HG03558 (cell line): ENCODE results near the gene SPAG16.
"Not testable (repeated sequence)": the region's sequence is repeated elsewhere in the genome, so short reads cannot be mapped to it uniquely, and the experiment has no call there.

Source experiments
- ATAC-seq: cut with Tn5 transposase; IDR thresholded peaks from one replicate; pipeline ENCODE4 v1.9.1; 2021; ENCODE audit warnings: moderate number of reproducible peaks; ENCODE audit not compliant: unreplicated experiment; ENCODE audit errors: extremely low read depth

The SPAG16 gene

GRCh38 chr2:213959589-213959988 lies 675.3 kb downstream of the SPAG16 start:
- ATAC-seq = no peak

- ATAC-seq = no peak
Measured at GRCh38 chr2:213971536-213971935, 687.3 kb downstream of the SPAG16 start.

- no peak for ATAC-seq
Measured at GRCh38 chr2:213980883-213981282, 696.6 kb downstream of the SPAG16 start.

- ATAC-seq = no peak
Measured at GRCh38 chr2:213989207-213989606, 704.9 kb downstream of the SPAG16 start.

- ATAC-seq = no peak
Measured at GRCh38 chr2:213991453-213992108, 707.3 kb downstream of the SPAG16 start.

GRCh38 chr2:213995400-213996105 lies 711.3 kb downstream of the SPAG16 start:
- no peak for ATAC-seq

- not testable (repeated sequence) for ATAC-seq
Measured at GRCh38 chr2:213998976-213999375, 714.7 kb downstream of the SPAG16 start.

- no peak for ATAC-seq
Measured at GRCh38 chr2:214004463-214004862, 720.2 kb downstream of the SPAG16 start.

- no peak for ATAC-seq
Measured at GRCh38 chr2:214005337-214005736, 721.1 kb downstream of the SPAG16 start.

GRCh38 chr2:214006601-214007000 lies 722.3 kb downstream of the SPAG16 start:
- no peak for ATAC-seq

- ATAC-seq = no peak
Measured at GRCh38 chr2:214011676-214012075, 727.4 kb downstream of the SPAG16 start.

- no peak for ATAC-seq
Measured at GRCh38 chr2:214014551-214015220, 730.4 kb downstream of the SPAG16 start.

GRCh38 chr2:214019229-214019972 lies 735.1 kb downstream of the SPAG16 start:
- no peak for ATAC-seq

GRCh38 chr2:214019973-214020345 lies 735.7 kb downstream of the SPAG16 start:
- ATAC-seq = no peak

GRCh38 chr2:214029190-214029589 lies 744.9 kb downstream of the SPAG16 start:
- no peak for ATAC-seq

GRCh38 chr2:214031566-214031965 lies 747.3 kb downstream of the SPAG16 start:
- no peak for ATAC-seq

- no peak for ATAC-seq
Measured at GRCh38 chr2:214034417-214034816, 750.2 kb downstream of the SPAG16 start.

GRCh38 chr2:214035091-214035852 lies 751.0 kb downstream of the SPAG16 start:
- ATAC-seq = no peak

- ATAC-seq = no peak
Measured at GRCh38 chr2:214035921-214036320, 751.7 kb downstream of the SPAG16 start.

GRCh38 chr2:214038186-214038585 lies 753.9 kb downstream of the SPAG16 start:
- ATAC-seq = no peak
